Activated CD4-positive, alpha-beta T cell treated with anti-CD3 and anti-CD28 coated beads for 48 hours (primary cell): ENCODE data around the gene SLC32A1.

Experiments used
- DNase-seq: peaks from one replicate; pipeline ENCODE4 v3.0.0-alpha.2; 2020

The SLC32A1 gene

GRCh38 chr20:38755324-38755910 lies 31.1 kb downstream of the SLC32A1 start:
- no peak for DNase-seq

GRCh38 chr20:38757145-38757775 lies 33.0 kb downstream of the SLC32A1 start:
- no peak for DNase-seq

GRCh38 chr20:38759106-38759505 lies 34.8 kb downstream of the SLC32A1 start:
- no peak for DNase-seq

GRCh38 chr20:38760978-38761377 lies 36.7 kb downstream of the SLC32A1 start:
- DNase-seq: no peak

- no peak for DNase-seq
These were observed 37.9 kb downstream of the SLC32A1 start for GRCh38 chr20:38762174-38762573.

GRCh38 chr20:38763616-38764015 lies 39.3 kb downstream of the SLC32A1 start:
- no peak for DNase-seq

GRCh38 chr20:38764567-38765318 lies 40.5 kb downstream of the SLC32A1 start:
- DNase-seq: peak; percentile 78

- DNase-seq: no peak
These were observed 41.8 kb downstream of the SLC32A1 start for GRCh38 chr20:38766071-38766470.

- DNase-seq: no peak
These were observed 45.4 kb downstream of the SLC32A1 start for GRCh38 chr20:38769376-38770295.

GRCh38 chr20:38770546-38770945 lies 46.3 kb downstream of the SLC32A1 start:
- no peak for DNase-seq

- DNase-seq: no peak
These were observed 46.7 kb downstream of the SLC32A1 start for GRCh38 chr20:38770970-38771369.

- DNase-seq: no peak
These were observed 47.3 kb downstream of the SLC32A1 start for GRCh38 chr20:38771621-38772020.

- DNase-seq: no peak
These were observed 49.9 kb downstream of the SLC32A1 start for GRCh38 chr20:38774167-38774566.

- DNase-seq: no peak
These were observed 52.1 kb downstream of the SLC32A1 start for GRCh38 chr20:38776363-38776762.
